Neural cell (in vitro differentiated cells): Measurements from ENCODE around the gene HIC2.
"Not testable (repeated sequence)": the region's sequence is repeated elsewhere in the genome, so short reads cannot be mapped to it uniquely, and the experiment has no call there.

Experiments
- EP300 ChIP-seq: fragments of 450-650 bp; conservative IDR thresholded peaks from 2 replicates; pipeline ENCODE4 v1.6.1; 2014; ENCODE audit warnings: antibody characterized with exemption, mild to moderate bottlenecking, moderate library complexity; ENCODE audit not compliant: poor library complexity, severe bottlenecking
- EZH2 ChIP-seq: fragments of 200-600, 300-800 bp; shearing (Covaris generic), sonication (generic); IDR thresholded peaks from 2 replicates; pipeline ENCODE4 v1.6.1; 2014; ENCODE audit warnings: antibody characterized with exemption, low read length, borderline replicate concordance, mild to moderate bottlenecking; ENCODE audit not compliant: insufficient read depth, poor library complexity, severe bottlenecking
- MXI1 ChIP-seq: fragments of 450-650 bp; conservative IDR thresholded peaks from 2 replicates; pipeline ENCODE4 v1.6.1; 2014; ENCODE audit warnings: antibody characterized with exemption, mild to moderate bottlenecking; ENCODE audit not compliant: poor library complexity, severe bottlenecking
- POLR2AphosphoS5 ChIP-seq: IDR thresholded peaks from 2 replicates; pipeline ENCODE4 v1.6.1; 2012
- RAD21 ChIP-seq: fragments of 450-650 bp; conservative IDR thresholded peaks from 2 replicates; pipeline ENCODE4 v1.6.1; 2014; ENCODE audit warnings: antibody characterized with exemption, mild to moderate bottlenecking, moderate library complexity
- SMC3 ChIP-seq: fragments of 450-650 bp; conservative IDR thresholded peaks from 2 replicates; pipeline ENCODE4 v1.6.1; 2014; ENCODE audit warnings: antibody characterized with exemption, mild to moderate bottlenecking, moderate library complexity; ENCODE audit not compliant: poor library complexity
- TAF1 ChIP-seq: IDR thresholded peaks from 2 replicates; pipeline ENCODE4 v1.6.1; 2012; ENCODE audit warnings: low read depth
- TF ChIP-seq, protein P1 (sequence below): fragments of 450-650 bp; IDR thresholded peaks from 2 replicates; pipeline ENCODE4 v1.5.1; 2014; ENCODE audit warnings: antibody characterized with exemption, mild to moderate bottlenecking, moderate library complexity; ENCODE audit not compliant: poor library complexity, severe bottlenecking

DNA sequence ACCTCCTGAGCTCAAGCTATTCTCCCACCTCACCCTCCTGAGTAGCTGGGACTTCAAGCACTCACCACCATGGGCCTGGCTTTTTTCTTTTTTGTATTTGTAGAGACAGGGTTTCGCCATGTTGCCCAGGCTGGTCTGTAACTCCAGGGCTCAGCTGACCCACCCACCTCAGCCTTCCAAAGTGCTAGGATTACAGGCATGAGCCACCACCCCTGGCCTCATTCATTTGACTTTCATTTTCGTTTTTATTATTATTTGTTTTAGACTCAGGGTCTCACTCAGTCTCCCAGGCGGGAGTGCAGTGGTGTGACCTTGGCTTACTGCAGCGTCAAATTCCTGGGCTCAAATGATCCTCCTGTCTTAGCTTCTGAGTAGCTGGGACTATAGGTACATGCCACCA lies 9.4 kb upstream of the HIC2 start:
- not testable (repeated sequence) for TF ChIP-seq EZH2, TAF1, POLR2AphosphoS5, SMC3, RAD21, MXI1, EP300
- TF ChIP-seq, protein P1, sequence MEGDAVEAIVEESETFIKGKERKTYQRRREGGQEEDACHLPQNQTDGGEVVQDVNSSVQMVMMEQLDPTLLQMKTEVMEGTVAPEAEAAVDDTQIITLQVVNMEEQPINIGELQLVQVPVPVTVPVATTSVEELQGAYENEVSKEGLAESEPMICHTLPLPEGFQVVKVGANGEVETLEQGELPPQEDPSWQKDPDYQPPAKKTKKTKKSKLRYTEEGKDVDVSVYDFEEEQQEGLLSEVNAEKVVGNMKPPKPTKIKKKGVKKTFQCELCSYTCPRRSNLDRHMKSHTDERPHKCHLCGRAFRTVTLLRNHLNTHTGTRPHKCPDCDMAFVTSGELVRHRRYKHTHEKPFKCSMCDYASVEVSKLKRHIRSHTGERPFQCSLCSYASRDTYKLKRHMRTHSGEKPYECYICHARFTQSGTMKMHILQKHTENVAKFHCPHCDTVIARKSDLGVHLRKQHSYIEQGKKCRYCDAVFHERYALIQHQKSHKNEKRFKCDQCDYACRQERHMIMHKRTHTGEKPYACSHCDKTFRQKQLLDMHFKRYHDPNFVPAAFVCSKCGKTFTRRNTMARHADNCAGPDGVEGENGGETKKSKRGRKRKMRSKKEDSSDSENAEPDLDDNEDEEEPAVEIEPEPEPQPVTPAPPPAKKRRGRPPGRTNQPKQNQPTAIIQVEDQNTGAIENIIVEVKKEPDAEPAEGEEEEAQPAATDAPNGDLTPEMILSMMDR: not testable (repeated sequence)
